ENCODE measurements around the gene PYGM.
"Not testable (repeated sequence)": the region's sequence is repeated elsewhere in the genome, so short reads cannot be mapped to it uniquely, and the experiment has no call there.

PYGM gene

DNA sequence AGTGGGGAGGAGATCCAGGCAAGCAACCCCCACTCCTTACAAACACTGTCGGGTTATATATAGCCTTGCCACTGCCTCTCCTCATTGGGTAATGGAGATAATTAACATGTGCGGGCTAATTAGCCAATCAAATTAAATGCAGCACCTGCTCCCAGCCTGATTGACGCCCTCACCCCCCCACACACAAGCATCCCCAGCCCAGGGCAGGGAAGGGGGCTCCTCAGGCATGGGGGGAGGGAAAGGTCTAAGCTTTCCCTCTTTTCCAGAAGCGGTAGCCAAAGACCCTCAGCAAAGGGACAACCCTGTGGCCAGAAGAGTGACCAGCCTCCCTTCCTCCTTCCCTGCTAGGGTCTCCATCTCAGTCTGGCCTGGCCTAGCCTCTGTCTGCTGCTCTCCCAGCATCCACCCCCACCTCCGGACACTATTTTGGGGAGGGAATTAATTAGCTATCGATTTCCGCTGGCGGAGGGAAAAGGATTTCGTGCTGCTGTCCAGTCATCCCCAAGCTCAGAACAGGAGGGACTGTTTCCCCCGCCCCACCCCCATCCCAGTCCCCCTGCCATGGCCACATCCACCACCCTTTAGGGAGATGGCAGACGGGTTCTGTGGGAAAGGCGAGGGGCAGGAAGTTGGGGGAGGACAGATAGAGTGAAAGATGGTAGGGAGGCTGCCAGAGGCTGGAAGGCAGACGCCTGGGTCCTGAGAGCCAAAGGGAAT, 43.9 kb downstream of the PYGM start:
- DNase-seq, result no peak

DNA sequence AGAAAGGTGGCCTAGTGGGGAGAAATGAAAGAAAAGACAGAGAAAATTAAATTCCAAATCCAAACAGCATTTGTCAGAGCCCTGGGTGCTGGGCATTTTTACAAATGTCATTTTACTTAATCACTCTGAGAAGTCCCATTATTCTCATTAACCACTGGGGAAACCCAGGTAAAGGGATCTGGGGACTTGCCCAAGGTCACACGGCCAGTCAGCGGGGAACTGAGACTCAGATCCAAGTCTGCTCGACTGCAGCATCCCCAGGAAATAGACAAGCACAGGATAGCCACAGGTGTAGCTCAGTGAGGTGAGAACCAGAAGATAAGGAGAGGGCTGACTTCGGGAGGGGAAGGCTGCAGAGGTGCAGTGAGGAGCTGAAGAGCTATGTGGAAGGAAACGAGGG, 44.7 kb downstream of the PYGM start:
- no peak for DNase-seq

DNA sequence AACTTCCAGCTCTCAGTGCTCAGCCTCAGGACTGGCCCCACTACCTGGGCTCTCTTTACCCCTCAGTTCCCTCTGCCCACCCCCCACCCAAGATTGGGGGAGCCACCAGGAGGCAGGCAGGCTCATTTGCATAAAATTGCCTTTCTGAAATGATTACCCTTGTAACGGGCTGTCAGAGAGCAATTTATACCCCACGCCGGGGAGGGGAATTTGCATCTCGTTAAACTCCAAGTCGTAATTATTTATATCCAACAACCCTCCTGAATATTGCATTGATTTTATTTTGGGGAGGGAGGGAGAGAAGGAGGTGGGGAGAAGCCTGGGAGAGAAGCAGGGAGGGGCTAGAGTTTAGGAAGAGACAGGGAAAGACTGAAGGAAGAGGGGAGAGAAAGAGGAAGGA, 45.1 kb downstream of the PYGM start:
- DNase-seq, result no peak

DNA sequence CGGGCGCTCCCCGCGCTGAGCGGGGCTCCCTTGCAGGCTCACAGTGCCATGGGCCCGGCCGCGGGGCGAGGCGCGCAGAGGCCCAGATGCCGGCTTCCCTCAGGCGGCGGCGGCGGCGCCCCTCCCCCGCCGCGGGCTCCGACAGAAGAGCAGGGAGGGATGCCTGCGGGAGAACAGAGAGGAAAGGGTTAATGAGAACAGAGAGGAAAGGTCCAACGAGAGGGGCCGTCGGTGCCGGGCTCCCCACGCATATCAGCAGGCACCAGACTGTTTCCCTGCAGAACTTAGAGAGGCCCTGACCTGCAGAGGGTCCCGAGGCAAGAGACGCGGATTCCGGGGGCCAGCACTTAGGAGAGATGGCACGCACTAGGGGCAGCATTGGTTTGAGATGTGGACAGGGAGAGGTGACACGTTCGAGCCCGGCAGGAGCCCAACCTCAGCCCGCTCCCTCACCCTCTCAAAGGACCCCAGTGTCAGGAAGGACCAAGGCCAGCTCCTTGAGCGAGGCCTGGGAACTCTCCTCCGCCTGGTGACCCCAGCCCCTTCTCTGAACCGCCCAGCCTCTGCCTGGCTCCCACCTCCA, 45.9 kb downstream of the PYGM start:
- no peak for DNase-seq

DNA sequence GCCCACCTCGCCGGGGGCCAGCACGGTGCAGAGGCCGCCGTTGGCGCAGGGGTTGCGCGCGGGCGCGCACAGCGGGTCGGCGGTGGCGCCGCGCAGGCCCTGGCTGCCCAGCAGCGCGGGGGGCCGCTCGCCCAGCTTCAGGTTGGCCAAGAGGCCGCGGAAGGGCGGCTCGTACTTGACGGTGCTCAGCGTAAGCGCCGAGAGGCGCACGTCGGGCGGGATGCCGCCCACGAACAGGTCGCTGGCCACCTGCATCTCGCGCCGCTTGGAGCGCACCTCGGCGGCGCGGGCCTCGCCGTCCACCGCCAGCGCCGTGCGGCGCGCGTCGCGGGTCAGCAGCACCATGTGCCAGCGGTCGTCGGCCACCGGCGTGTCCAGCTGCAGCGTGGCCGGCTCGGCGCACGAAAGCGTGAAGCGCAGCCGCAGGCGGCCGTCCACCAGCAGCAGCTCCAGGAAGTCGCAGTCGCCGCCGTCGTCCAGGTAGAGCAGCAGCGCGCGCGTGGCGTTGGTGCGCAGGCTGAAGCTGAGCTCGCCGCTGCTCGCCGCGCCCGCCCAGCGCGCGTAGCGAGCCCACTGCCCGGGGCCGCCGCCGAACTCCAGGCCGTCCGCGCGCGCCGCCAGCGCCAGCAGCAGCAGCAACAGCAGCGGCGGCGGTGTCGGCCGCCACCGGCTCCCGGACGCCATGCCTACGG, 46.6 kb downstream of the PYGM start:
- DNase-seq, result no peak

DNA sequence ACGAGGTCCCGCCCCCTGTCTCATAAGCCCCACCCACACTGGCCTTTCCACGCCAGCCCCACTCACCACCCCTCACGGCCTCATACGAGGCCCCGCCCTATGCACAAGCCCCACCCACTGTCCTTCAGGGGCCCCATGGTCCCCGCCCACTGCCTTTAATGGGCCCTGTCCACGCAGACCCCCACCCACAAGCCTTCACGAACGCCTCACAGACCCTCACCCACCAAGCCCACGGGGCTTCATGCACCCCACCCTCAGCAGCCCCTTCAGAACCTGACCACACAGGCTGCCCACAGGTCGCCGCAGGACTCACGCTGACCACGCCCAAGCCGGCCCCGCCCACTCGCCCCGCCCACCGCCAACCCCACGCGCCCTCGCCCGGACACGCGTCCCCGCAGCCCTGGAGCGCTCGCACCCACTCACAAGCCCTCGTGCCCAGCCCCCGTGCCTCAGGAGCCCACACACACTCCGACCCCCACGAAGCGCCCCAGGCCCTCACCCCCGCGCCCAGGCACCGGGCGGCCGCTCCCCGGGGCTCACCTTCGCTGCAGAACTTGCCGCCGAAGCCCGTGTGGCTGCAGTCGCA, 47.3 kb downstream of the PYGM start:
- DNase-seq, result no peak

DNA sequence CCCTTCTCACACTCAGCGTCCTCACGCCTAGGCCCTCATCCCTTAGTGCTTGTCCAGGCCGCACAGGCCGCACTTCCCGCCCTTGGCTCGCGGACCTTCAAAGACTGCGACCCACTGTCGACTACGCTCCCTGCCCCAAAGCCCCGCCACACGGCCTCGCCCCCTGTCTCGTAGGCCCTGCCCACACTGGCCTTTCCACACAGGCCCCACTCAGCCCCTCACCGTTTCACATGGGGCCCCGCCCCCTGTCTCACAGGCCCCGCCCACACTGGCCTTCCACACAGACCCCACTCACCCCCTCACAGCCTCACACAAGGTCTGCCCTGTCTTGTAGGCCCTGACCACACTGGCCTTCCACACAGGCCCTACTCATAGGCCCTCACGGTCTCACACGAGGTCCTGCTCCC, 47.8 kb downstream of the PYGM start:
- DNase-seq, result no peak

DNA sequence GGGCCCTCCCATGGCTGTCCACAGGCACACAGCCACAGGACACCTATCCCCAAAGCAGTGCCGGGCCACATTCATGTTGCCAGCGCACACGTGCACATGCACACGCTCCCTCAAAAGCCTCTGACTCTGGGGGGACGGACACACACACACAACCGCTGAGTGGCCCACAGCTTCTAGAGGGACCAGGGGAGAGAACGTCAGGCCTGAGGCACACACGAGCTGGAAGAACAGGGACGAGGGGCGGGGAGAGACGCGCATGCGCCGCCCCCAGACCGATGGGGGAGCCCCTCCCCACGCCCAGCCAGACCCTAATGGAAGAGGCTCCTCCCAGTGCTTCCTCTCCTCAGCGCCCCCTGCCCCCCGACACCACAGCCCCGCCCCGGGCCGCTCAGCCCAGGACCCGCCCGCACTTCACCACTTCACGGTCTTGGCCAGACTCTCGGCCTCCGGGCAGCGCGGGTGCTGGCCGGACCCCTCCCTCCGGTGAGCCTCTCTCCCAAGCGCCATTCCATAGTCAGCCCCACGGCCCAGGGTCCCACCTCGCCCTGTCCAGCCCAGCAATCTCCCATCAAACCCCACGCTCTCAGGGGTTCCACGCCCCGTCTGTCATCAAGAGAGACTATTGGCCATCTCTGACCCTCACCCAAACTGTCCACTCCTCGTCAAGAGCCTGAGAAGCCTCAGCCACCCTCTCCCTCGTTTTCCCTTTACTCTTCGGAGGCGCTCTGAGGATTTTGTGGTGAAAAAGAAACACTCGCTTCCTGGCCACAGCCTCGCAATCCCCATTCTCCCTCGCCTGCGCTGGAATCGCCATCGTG, 48.4 kb downstream of the PYGM start:
- no peak for DNase-seq

DNA sequence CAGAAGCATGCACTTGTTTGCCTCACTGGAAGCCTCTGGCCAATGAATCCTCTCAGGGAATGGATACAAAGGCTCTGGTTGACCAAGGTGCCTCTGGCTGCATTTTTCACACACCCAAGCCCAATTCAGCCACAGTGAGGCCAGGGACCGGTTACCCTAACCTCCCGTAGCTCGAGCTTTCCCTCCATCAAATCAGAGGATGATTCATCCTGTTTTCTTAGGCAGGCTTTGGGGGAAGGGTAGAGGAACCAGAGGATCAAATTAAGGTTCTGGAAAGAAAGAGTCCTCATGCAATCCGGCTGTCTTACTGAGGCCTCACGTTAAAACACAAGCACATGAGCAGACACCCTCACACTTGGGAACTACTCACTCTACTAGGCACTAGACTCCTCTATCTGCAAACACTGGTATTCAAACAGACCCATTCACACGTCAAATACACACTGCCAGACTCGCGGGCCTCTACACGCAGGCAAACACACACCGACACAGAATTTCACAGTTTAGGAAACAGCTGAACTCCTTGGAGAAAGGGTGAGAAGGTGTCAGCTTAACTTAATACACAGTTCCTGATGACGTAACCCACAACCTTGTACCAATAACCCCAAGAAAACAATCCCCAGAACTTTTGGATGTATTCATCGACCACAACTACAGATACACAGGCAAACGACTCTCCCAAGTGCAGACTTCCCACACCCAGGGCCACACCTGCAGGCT, 49.2 kb downstream of the PYGM start:
- no peak for DNase-seq

DNA sequence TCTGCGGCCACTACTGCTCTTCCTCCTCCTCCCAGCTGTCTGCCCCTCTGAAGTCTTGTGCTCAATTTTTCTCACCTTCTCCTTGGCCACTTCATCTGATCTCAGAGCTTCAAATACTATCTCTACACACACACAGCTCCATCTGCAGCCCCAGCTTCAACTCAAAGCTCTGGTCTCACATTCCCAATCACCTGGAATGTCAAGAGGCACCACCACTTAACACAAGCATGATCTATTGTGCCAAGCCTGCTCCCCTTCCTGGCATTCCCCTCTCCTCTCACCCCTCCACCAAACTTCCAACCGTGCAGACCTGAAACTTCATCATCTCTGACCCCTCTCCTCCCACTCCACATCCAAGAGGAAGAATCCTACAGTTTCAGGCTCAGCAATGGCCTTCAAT, 54.3 kb downstream of the PYGM start:
- no peak for DNase-seq

DNA sequence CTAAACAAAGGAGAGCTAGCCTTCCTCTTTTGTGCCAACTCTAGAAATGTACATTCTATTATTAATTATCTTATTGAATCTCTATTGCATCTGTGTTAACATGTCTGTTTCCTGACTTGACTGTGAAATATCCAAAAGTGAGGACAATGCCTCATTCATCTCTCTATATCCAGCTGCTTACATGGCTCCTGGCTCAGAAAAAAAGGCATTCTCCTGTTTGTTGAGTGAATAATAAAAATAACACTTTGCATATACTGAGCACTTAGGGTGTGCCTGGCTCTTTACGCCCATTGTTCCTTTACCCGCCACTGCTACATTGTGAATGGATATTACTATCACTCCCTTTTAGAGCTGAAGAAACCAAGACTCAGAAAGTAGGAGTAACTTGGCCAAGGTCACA, 56.7 kb downstream of the PYGM start:
- DNase-seq, result no peak

DNA sequence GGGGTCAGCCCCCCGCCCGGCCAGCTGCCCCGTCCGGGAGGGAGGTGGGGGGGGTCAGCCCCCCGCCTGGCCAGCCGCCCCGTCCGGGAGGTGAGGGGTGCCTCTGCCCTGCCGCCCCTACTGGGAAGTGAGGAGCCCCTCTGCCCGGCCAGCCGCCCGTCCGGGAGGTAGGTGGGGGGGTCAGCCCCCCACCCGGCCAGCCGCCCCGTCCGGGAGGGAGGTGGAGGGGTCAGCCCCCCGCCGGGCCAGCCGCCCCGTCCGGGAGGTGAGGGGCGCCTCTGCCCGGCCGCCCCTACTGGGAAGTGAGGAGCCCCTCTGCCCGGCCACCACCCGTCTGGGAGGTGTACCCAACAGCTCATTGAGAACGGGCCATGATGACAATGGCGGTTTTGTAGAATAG, 57.8 kb downstream of the PYGM start:
- not testable (repeated sequence) for DNase-seq

DNA sequence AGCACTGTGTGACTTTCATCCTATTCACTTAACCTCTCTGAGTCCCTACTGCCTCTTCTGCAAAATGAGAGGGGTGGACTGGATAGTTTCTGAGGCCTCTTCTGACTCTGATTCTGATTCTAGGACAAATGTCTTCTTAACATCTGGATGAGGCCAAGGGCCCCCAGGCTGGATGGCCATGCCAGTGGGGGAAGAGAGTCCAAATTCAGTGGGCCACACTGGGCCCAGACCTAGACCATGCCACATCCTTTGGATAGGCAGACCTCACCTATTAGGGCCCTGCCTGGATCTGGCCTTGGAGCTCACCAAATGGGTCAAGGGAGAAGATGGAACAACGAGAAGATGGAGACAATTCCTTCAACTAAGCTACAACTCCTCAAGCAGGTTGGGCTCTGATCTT, 61.3 kb downstream of the PYGM start:
- no peak for DNase-seq

DNA sequence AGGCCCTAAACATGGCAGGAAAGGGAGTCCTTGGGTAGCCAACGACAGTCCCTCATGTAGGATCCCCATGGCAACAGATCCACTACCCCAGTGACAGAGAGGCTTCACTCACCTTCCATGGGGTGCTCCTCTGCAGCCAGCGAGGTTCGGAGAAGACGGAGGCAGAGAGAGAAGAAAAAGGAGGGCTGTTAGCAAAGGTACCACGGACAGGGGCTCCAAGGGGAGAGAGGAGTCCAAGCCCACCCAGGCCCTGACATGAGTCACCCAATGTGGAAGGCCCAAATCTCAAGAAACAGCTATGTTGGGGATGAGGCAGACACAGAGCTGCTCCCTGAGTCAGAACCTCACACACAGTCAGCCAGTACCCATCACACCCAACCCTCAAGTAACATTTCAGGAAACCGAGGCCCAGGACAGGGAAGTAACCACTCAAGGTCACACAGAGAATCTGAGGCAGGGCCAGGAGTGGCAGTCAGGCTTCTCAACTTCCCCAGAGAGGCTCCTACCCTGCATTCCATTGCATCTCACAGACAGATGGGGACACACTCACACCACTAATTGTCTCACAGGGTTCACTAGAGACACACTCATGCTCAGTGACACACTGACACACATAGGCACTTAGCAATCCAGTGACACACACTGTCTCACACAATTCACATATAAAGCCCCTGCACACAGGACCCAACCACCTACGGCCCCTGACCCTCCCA, 62.0 kb downstream of the PYGM start:
- DNase-seq, result no peak

Data from stimulated activated naive CD4-positive, alpha-beta T cell (primary cell).